Thyroid gland (tissue), 4 donors: ENCODE results near the gene BTBD6.

Experiments used
- CTCF ChIP-seq, 6 experiments: fragments of 200-600 bp in 3 of 6; fragments of 450-650 bp in 3 of 6; sonication (generic) in 3 of 6; IDR thresholded peaks; one replicate each; pipeline ENCODE4 v1.5.1; 2016 to 2019; ENCODE audit warnings: antibody characterized with exemption in 6 of 6, mild to moderate bottlenecking in 2 of 6, inconsistent platforms in 1 of 6, moderate library complexity in 1 of 6
- POLR2A ChIP-seq, 2 donors: fragments of 450-650 bp; IDR thresholded peaks; one replicate each; pipeline ENCODE4 v1.6.1; 2017; ENCODE audit warnings: antibody characterized with exemption in 2 of 2, mild to moderate bottlenecking in 2 of 2, moderate library complexity in 1 of 2

GRCh38 chr14:105219043-105219612 lies 29.2 kb upstream of the BTBD6 start:
- TF ChIP-seq CTCF (IDR thresholded peaks at IDR 0.05) (no peak), POLR2A (IDR thresholded peaks at IDR 0.05) (no peak)
